T-helper 2 cell (primary cell): Measurements from ENCODE around the gene PGA4.
A peak's percentile ranks its signal among the peaks of the same experiment; 100 is the strongest.
"Not testable (repeated sequence)": the region's sequence is repeated elsewhere in the genome, so short reads cannot be mapped to it uniquely, and the experiment has no call there.

Experiments used
- DNase-seq, 5 experiments: peaks; one replicate each; pipeline versions ENCODE4 v3.0.0 to v3.0.0-alpha.2; 2012 to 2022

The PGA4 gene

DNA sequence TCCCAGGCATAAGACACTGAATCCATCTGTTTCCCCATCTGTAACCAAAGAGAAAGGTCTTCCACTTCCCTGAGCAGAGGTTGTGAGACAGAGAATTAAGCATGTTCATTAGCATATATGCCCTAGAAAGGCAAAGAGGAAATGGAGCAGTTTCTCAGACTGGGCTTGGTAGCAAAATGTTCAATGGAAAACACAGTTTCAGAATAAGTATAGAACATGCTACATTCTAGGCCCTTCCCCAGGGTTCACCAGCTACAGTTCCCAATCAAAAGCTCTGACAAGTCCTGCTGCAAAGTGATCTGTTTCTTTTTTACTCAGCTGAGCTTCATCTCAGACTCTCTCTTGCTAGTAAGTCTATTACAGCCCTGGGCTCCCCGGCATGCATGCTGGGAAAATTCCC lies 30.2 kb downstream of the PGA4 start:
- DNase-seq: not testable (repeated sequence)

DNA sequence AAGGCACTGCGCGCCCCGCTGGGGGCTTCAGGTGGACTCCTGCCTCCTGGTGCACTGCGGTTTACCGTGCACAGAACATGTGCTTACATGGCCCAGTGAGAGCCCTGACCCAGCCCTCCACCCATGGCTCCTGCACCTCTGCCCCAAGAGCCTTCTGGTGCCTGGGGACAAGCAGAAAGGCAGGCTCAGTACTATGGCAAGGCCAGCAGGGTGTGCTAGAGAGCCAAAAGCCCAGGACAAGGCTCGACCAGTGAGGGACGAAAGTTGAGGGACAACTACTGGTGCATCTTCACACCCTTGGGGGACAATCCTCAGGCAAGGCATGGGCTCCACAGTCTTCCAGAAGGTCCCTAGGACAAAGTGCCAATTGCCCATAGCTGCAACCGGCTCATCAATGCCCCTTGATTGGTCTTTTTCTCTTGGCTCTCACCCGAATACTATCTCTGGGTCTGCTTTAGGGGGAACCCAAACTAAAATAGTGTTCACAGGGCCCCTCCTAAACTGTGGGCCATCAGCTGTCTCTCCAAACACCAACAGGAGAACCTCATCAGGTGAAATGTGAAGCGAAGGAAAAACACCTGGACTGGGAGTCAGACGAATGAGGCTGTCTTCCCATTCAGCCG lies 32.4 kb downstream of the PGA4 start:
- peak in 4 of 5 experiments; percentile 4 to 72 (median 40) for DNase-seq

DNA sequence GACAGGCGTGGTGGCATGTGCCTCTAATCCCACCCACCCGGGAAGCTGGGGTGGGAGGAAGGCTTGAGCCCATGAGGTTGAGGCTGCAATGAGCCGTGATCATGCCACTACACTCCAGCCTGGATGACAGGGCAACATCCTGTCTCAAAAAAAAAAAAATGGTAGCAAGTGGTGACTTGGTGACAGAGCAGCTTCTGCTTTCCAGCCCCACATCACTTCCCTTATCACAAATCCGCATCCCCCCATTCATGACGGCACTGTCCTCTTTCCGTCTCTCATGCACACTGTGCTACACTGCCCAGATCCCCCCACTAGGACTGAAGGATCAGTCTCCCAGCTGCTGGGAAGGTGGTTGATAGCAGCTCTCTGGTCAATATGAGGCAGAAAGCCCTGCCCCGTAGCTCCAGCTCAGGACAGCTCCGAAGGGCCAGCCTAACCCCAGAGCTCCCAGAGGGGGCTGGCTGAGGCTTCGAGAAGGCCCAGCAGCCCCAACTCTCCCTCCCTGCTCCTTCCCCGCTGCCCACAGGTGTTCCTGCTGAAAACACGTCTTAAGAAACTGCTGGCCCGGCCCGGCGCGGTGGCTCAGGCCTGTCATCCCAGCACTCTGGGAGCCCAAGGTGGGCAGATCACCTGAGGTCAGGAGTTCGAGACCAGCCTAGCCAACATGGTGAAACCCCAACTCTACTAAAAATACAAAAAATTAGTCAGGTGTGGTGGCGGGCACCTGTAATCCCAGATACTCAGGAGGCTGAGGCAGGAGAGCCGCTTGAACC lies 34.7 kb downstream of the PGA4 start:
- DNase-seq: no peak

DNA sequence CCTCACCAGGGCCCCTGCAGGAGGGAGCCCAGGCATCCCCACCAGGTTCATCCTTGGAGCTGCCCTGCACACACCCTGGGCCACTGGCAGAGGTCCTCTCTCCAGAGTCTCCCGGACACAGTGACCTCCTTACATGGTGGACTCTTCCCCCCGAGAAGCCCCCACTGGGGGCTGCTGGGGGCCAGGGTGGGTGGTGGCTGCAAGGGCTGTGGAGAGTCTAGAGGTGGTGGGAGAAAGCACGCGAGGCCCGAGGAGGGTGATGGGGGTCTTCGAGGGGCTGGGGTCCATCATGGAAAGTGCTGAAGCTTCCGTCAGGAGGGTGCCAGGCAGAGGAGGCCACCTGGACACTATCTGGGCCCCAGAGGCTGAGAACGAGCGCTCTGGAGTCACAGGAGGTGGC lies 36.4 kb downstream of the PGA4 start:
- DNase-seq: no peak

DNA sequence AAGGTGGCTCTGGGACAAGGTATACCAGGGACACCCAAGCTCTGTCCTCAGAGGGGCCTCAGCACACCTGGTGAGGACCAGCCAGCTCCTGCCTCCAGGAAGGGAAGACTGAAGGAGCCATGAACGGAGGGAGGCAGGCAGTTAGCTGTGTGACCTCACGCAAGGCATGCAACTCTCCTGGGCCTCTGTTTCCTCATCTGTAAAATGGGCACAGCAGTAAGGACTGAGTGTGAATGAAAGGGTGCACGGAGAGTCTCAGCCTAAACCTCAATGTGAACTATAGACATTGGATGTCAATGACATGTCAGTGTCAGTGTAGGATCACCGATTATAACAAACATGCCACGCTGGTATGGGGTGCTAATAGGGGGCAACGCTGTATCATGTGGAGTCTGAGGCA lies 37.2 kb downstream of the PGA4 start:
- DNase-seq: no peak

DNA sequence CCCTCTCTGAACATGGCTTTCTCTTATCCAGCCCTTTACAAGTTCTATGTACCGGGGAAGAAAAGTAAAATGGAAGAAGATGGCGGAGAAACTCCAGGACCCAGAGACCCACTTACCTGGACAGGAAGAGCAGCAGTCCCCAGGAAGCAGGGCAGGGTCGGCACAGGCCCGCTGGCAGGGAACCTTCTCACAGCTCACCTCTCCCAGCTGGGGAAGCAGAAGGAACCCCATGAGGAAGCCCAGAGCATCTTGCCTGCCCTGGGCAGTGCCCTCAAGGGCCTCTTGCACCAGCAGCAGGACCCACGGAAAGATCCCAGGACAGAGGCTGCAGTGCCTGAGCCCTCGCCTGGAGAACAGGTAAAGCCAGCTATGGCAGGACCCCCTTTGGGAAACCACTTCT lies 42.2 kb downstream of the PGA4 start:
- DNase-seq: no peak

DNA sequence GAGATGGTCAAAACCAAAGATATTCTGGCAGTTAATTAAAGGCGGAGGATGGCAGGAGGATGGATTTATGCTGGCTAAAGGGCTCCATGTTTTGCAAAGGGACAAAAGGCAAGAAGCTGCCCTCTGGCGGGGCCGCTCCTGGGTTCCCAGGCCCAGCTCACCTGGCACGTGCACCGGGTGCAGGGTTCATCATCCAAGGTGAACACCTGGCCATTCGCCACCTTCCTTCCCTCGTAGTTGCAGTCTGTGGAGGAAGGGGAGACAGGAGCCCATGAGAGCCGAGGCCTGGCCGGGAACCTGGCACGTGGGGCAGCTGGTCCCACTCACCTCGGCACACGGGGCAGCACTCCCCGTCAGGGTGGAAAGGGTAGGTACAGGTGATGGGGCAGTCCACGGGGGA lies 42.6 kb downstream of the PGA4 start:
- no peak for DNase-seq

DNA sequence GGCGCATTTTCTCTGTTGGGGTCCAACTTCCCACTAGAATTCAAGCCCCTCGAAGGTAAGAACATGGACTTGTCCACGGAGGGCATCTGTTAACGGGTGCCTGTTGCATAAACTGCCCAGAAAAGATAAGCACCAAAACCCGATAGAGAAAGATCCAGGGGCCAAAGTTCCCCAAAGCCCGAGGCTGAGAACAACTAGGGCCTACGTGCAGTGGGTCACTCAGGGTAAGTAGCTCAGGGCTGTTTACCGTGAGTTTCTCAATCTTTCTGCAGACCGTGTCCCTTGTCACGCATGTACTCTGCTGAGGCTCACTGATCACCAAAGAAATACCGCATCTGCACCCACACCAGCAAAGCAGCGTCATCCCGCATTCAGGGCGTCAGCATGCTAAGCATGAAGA lies 43.2 kb downstream of the PGA4 start:
- no peak for DNase-seq

DNA sequence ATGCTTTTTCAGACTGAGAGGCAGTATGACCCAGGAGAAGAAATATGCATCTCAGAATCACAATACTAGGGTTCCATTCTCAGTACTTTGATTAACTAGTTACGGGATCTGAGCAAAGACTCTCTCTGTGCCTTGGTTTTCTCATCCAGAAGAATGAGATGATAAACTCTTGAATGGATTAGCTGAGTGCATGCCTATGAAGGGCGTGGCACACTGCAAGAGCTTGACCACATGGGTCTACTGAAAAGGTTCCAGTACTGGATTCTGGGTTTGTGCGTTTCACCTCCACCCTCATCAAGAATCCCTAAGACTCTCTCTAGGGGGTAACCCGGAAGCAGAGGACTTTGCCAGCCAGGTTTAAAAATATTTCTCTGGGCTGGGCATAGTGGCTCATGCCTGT lies 44.5 kb downstream of the PGA4 start:
- DNase-seq: no peak

DNA sequence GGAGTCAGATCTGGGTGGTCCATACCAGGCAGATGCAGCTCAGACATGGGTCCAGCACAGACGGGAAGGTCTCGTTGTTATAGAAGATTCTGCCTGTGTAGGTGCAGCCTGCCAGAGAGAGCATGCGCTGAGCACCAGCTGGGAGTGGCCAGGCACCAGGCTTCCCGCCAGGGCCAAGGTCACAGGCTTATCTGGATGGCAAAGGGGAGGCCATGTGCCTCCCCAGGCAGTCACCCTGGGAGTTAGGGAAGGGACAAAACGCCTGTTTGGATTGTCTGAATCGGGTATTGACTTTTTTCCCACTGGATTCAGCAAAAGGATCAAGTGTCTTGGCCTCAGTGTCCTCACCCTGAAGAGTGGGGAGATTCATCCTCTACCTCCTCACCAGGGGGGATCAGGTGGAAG lies 45.3 kb downstream of the PGA4 start:
- no peak for DNase-seq

DNA sequence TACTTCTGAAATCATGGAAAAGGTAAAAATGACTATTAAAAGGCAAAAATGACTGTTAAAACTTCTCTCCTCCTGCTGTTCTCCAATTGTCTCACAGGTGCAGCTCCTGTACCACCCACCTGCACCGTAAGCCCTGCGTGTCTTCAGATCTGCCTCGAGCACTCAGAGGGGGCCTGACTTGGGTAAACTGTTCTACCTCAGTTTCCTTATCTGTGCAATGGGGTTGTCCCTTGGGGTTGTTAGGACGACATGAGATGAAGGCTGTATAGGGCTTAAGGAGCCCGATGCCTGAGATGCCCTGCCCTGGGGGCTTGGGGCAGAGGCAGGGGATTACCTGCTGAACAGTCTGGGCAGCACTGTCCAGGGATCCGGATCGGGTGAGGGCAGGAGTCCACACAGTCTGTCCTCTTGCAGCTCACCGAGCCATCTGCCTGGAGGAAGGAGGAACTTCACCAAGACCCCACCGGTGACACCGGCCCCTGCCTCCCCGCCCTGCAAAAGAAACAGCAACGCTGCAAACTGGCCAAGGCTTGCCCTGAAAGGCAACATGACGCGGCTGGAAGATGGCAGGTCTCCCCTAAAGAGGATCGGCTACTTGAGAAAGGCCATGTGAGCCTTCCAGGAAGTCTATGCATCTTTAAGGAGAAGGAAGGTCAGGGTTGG lies 46.6 kb downstream of the PGA4 start:
- DNase-seq: no peak

DNA sequence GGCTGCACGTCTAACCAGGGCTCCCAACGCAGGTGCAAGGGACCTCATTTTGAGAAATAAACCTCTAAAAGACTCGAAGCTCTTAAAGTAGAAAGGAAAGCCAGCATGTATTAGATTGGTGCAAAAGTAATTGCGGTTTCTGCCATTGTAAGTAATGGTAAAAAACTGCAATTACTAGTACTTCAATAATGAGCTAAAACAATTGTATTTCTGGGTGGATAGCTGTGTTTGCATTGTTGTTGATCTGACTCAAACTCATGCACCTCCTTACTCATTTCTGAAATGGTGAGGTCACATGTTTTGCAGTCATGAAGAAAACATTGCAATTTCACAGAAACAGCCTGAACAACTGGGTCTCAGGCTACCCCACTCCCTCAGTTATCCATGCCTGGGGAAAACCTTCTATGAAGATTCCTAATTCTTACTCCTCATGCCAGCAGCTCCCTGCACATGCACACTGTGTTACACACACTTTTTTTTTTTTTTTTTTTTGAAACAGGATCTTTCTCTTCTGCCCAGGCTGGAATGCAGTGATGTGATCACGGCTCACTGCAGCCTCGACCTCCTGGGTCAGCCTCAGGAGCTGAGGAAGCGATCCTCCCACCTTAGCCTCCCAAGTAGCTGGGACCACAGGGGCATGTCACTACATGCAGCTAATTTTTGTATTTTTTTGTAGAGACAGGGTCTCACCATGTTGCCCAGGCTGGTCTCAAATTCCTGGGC lies 48.4 kb downstream of the PGA4 start:
- peak in 1 of 5 experiments; percentile 89 for DNase-seq

DNA sequence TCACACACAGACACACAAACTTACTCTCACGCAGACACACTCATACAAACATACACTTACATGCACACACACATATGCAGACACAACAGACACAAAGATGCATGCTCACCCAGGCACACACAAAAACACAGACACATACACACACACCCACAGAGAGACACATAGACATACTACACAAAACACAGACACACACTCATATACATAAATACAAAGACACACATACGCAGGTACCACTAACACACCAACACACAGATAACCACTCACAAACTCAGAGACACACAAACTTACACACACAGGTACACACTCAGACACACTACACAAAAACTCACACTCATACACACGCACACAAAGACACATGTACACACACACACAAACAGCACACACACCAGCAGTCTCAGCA lies 50.6 kb downstream of the PGA4 start:
- no peak for DNase-seq

DNA sequence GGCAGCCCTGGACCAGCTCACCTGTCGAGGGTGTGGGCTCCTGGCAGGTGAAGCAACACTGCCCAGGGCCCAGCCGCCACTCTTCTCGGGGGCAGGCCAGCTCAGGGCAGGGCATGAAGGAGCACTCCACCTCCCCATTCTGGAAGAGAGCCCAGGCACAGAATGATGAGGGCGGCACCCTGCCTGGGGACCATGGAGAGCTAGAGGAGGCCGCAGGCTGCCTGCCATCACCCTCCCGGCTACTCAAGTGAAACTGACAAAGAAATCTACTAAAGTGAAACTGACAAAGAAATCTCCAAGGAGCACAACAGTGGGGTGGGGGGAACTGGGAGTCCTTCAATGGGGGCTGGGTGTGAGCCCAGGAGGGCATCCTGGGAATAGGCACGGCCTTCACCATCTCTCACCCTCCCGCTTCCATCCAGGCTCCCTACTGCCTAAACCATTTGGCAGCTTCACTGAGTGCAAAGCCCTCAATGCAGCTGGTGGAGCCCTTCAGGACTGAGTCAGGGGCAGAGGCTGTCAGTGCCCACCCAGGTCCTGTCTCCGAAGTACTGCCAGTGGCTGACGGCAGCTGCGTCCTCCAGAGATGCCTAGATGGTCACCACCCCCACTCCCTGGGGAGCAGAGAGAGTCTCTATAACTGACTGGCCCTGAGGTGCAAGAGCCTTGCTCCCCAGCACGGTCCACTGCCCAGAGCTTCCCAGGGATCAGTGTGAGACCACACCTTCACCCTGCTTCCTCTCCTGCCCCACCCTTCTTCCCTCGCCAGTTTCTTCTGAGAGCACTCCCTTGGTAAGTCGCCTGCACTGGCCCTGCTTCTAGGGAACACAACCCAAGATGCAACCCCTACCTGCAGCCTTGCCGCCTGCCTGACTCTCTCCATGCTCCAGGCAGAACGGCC lies 51.3 kb downstream of the PGA4 start:
- no peak for DNase-seq

DNA sequence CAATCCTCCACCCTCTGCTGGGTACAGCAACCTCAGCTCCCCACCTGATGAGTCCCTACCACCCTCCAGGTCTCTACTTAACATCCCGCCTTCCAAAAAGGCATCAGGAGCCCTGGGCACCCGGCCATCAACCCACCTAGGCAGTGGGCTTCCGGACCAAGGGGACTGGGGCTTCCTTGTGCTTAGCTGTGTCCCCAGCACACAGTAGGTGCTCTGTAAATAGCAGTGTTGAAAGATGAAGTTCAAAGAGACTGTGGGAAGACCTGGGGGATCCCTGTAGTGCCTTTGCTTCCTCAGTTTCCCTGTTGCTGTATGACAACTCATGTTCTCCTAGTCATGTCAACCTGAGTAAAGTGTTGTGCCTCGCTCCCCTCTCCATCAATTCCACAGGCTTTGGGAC lies 51.9 kb downstream of the PGA4 start:
- no peak for DNase-seq

DNA sequence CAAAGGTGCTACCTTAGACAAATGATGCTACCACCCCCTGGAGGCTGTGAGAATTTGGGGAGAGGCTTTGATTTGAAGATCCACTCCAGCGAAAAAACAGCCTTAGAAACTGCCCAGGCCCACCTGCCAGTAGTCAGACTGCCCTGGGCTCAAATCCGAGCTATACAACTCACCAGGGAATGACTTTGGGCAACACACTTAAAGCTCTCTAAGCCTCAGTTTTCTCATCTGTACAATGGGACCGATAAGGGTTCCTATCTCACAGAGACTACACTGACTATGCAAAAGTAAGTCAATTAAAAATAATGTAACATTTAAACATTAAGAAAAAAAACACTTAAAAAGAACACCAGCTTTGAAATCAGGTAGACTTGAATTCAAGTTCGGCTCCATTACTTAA lies 53.0 kb downstream of the PGA4 start:
- no peak for DNase-seq

DNA sequence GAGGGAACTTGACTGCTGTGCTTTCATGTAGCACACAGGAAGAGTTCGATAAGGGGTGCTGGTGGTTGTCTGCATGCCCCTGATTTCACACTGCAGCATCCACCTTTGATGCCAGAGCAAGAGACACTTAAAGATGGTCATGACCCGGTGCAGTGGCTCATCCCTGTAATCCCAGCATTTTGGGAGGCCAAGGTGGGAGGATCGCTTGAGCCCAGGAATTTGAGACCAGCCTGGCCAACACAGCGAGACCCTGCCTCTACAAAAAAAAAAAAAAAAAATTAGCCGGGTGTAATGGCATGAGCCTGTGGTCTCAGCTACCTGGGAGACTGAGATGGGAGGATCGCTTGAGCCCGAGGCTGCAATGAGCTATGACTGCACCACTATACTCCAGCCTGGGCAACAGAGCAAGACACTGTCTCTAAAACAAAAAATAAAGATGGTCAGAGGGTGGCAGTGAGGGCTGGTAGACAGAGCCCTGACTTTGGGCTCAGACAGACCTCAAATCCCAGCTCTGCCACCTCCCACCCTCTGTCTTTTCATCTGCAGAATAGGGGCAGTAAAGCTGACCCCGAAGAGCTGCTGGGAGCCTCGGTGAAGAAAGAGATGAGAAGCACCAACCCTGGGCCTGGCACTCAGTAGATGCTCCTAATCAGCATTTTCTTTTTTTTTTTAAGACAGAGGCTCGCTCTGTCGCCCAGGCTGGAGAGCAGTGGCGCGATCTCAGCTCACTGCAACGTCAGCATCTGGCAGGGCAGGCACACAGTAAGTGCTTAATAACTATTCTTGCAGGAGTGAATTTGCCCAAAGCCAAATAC lies 55.2 kb downstream of the PGA4 start:
- no peak for DNase-seq

DNA sequence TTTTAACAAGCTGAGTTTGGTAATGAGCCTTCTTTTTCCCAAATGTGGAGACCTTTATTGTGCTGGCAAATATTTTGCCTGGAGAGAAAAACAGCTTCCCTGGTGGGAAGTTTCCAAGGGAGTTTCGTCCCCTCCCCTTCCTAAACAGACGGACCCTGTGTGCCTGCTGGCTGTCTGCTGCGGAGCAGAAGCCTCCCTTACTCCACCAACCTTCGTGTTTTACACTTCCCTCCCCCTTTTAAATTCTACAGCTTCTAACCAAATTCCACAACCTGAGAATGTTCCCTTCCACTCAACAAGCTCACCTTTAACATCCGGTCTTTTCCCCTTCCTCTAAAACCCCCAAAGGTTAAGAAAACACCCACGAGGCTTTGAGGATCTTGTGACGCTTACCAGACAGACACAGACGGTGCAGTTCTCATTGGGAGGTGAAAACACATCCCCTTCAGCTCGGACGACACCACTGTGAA lies 55.9 kb downstream of the PGA4 start:
- DNase-seq: no peak

DNA sequence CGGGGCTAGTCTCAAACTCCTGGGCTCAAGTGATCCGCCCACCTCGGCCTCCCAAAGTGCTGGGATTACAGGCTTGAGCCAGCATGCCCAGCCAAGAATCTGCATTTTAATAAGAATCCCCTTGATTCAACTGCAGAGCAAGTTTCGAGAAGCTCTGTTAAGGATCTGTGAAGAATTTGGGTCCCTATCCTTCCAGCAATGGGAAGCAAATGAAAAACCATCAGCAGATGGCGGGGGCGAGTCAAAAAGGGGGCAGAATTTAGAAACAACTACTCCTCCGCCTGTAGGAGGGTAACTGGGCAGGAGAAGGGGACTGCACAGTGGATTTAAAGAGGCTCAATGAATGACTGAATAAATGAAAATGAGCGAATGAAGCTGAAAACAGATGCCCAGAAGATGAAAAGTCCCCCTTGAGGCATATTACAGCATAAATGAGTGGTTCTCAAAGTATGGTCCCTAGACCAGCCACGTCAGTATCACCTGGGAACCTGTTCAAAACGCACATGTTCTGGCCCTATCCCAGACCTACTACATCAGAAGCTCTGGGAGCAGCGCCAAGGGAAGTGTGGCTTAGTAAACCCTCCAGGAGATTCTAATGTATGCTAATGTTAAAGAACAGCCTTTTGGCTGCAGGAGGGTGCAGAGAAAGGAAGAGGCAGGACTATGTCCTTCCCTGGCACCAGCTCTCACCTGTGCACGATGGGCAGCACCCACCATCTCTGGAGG lies 58.0 kb downstream of the PGA4 start:
- no peak for DNase-seq

DNA sequence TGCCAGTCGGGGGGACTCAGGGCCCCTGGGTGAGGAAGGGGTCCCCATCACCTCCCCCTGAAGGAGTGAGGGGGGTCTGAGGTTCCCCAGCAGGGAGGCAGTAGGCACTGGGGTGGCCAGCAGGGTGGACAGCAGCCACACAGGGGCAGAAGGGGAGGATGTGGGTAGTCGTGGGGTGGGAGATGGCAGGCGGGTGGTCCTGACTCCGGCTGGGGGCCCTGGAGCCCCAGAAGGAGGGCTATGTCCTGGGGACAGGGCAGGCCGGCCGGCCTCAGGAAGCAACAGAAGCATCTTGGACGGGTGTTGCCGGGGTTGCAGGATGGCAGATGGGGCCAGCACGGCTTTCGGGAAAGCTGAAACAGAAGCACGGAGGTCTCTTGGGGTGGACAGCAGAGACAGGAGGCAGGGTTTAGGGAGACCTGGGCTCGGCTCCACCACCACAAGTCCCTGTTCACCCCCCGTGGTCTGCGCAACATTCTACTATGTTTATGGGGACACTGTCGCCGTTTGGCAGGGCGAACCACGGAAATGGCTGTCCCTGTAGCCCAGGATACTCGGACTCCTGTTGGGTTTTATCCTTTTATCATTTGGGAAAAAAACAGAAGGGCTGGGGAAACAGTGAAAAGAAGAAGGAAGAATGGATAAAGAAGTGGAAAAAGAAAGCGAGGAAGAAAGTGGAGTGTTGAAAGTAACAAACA lies 58.9 kb downstream of the PGA4 start:
- DNase-seq: no peak
